ENCODE data around the gene VAPA. TPM values are rescaled to one million over a fixed set of nuclear protein-coding genes. Genes with fewer than 3 reads are reported as not detected.

VAPA gene
- total RNA-seq: 203 and 255 TPM in 2 replicates

GRCh38 chr18:9913526-9914333 is at the start of gene VAPA:
VAPA (plus strand) TSS chr18:9914016; CDS start chr18:9914257, 241 bp downstream.

GRCh38 chr18:9885170-9886004 is 28.4 kb upstream of the VAPA start, which contains the start of gene TXNDC2:
TXNDC2 (plus strand) TSS chr18:9885973; CDS start chr18:9886681, 708 bp downstream.

Other genes with a start within 250 kb of the VAPA start
- 76.2 and 154 TPM in 2 replicates for gene RAB31, start 205.7 kb upstream of the VAPA start, total RNA-seq
- gene TXNDC2, start 28.0 kb upstream of the VAPA start, total RNA-seq: not detected in 2 replicates

Data from dermis lymphatic vessel endothelial cell (primary cell).